HepG2 (cell line): ENCODE results near the gene C6orf136. TPM values are rescaled to one million over a fixed set of nuclear protein-coding genes. Genes with fewer than 3 reads are reported as not detected.

ENCODE experiments used
- ATAC-seq: fragments of 200-7000 bp; cut with Tn5 transposase; 3 replicates; pipeline ENCODE4 v1.9.1; 2020; ENCODE audit warnings: mild to moderate bottlenecking, moderate library complexity
- BruUV-seq: library from RNA; stranded (reverse); fragments of 400-500 nt; replicated peaks from 2 replicates; lab custom pipeline; 2021; lab: Mats Ljungman, UMichigan
- CTCF ChIA-PET: fragments of 300-600 bp; formaldehyde crosslinking; extraction: SDS; loops from one replicate; lab custom pipeline; 2021; ENCODE audit warnings: low total read pairs, inconsistent platforms, low intra/inter-chr PET ratio; lab: Yijun Ruan, JAX
- POLR2A ChIA-PET: fragments of 350-600 bp; sonication (Branson Sonifier 250); formaldehyde crosslinking; loops from one replicate; lab custom pipeline; 2020; ENCODE audit warnings: antibody characterized with exemption, inconsistent platforms; lab: Yijun Ruan, JAX
- DNase-seq: peaks from one replicate; pipeline ENCODE4 v3.0.0-alpha.2; 2015; ENCODE audit warnings: low spot score
- FAIRE-seq: peaks from 3 replicates; lab custom pipeline; 2011; peaks lifted over from hg19 to GRCh38; lab: Jason Lieb, UNC
- H2AFZ ChIP-seq: one replicate; pipeline ENCODE4 v1.6.1; 2011; ENCODE audit warnings: low read length, inconsistent platforms
- H3K27ac ChIP-seq: fragments of 300-600 bp; 3 replicates; pipeline ENCODE4 v1.8.0; 2011; ENCODE audit warnings: mixed run types, mild to moderate bottlenecking, mixed read lengths, low read length, inconsistent platforms; ENCODE audit not compliant: insufficient read depth; ENCODE audit errors: extremely low read length
- H3K27me3 ChIP-seq, 2 experiments: fragments of 200-600 bp in 1 of 2; 2 replicates in 1 of 2; 3 replicates in 1 of 2; pipeline versions ENCODE4 v1.6.0 to v1.8.0; 2011; ENCODE audit warnings: low read length in 2 of 2, mild to moderate bottlenecking in 2 of 2, moderate library complexity in 2 of 2, inconsistent platforms in 1 of 2; ENCODE audit not compliant: insufficient read depth in 2 of 2, control insufficient read depth in 1 of 2
- H3K36me3 ChIP-seq, 2 experiments: fragments of 200-600 bp in 1 of 2; replicated peaks in 1 of 2; 2 replicates in 1 of 2; 3 replicates in 1 of 2; pipeline versions ENCODE4 v1.5.1 to v1.8.0; 2011; ENCODE audit warnings: low read length in 2 of 2, inconsistent platforms in 1 of 2; ENCODE audit not compliant: insufficient read depth in 2 of 2, control insufficient read depth in 1 of 2
- H3K4me1 ChIP-seq: 2 replicates; pipeline ENCODE4 v1.5.1; 2012; ENCODE audit warnings: low read length, inconsistent platforms; ENCODE audit not compliant: insufficient read depth
- H3K4me2 ChIP-seq: 2 replicates; pipeline ENCODE4 v1.6.0; 2011; ENCODE audit warnings: low read depth, low read length, inconsistent platforms
- H3K4me3 ChIP-seq, 3 experiments: fragments of 200-600 bp in 1 of 3; sonication (generic), shearing (Covaris generic) in 1 of 3; replicated peaks in 1 of 3; 2 replicates each; pipeline ENCODE4 v1.5.1; 2011 to 2016; ENCODE audit warnings: low read length in 3 of 3, inconsistent platforms in 2 of 3, low read depth in 2 of 3, mild to moderate bottlenecking in 2 of 3, control low read depth in 1 of 3, mixed read lengths in 1 of 3; ENCODE audit not compliant: insufficient read depth in 1 of 3
- H3K79me2 ChIP-seq: one replicate; pipeline ENCODE4 v1.6.1; 2011; ENCODE audit warnings: low read length, inconsistent platforms; ENCODE audit not compliant: insufficient read depth
- H3K9ac ChIP-seq: 2 replicates; pipeline ENCODE4 v1.6.0; 2011; ENCODE audit warnings: mild to moderate bottlenecking, low read depth, low read length, inconsistent platforms; ENCODE audit not compliant: insufficient read depth
- H3K9me3 ChIP-seq: 2 replicates; pipeline ENCODE4 v1.5.1; 2012; ENCODE audit warnings: mild to moderate bottlenecking, low read length
- H4K20me1 ChIP-seq: 2 replicates; pipeline ENCODE4 v1.6.0; 2011; ENCODE audit warnings: inconsistent platforms, mild to moderate bottlenecking, low read length, moderate library complexity; ENCODE audit not compliant: insufficient read depth
- AGO2 ChIP-seq: fragments of 200-400 bp; formaldehyde crosslinking; optimal IDR thresholded peaks from 2 replicates; pipeline ENCODE3; 2017; ENCODE audit warnings: mild to moderate bottlenecking, low read depth, low read length, moderate library complexity
- ELF1 ChIP-seq: sonication (generic); formaldehyde crosslinking; IDR thresholded peaks from 2 replicates; pipeline ENCODE4 v1.4.0; 2020; ENCODE audit warnings: missing genetic modification reagents
- NR2F2 ChIP-seq: IDR thresholded peaks from 2 replicates; pipeline ENCODE4 v1.6.1; 2012; ENCODE audit warnings: low read depth, inconsistent platforms, borderline replicate concordance
- POLR2AphosphoS2 ChIP-seq: IDR thresholded peaks from 2 replicates; pipeline ENCODE4 v1.6.1; 2011; ENCODE audit warnings: low read depth, low read length, improper control_type of control experiment
- POLR2AphosphoS5 ChIP-seq: IDR thresholded peaks from 2 replicates; pipeline ENCODE4 v1.6.1; 2012; ENCODE audit warnings: low read depth, low read length
- SSRP1 ChIP-seq: IDR thresholded peaks from 2 replicates; pipeline ENCODE4 v1.6.1; 2016; ENCODE audit warnings: control low read depth
- ZMAT3 ChIP-seq: sonication (generic); formaldehyde crosslinking; conservative IDR thresholded peaks from 2 replicates; pipeline ENCODE4 v1.7.0; 2021; ENCODE audit warnings: missing genetic modification reagents
- ZNF205 ChIP-seq: IDR thresholded peaks from 2 replicates; pipeline ENCODE4 v1.6.1; 2018; ENCODE audit warnings: missing biosample characterization, missing genetic modification reagents
- ZSCAN30 ChIP-seq: sonication (generic); formaldehyde crosslinking; IDR thresholded peaks from 2 replicates; pipeline ENCODE4 v1.5.0; 2020; ENCODE audit warnings: mild to moderate bottlenecking, missing genetic modification reagents
- WGBS: methylation state at CpG from one replicate; pipeline ENCODE4 v1.1.6; 2017; ENCODE audit warnings: low lambda C conversion rate; 5-methylcytosine and 5-hydroxymethylcytosine counted together
- in situ Hi-C: cut with HindIII; loops from 2 replicates; pipeline ENCODE4 v1.10.0; 2017; ENCODE audit warnings: low pct_unique_long_range_greater_than_20kb; ENCODE audit not compliant: extremely low pct_ligation_motif_present
- intact Hi-C: fragments of 100-400 bp; cut with micrococcal nuclease; formaldehyde crosslinking; loops from one replicate; pipeline ENCODE4 v1.10.0; 2022; ENCODE audit not compliant: unreplicated experiment
- polyA plus RNA-seq, 8 experiments: library from polyadenylated mRNA; depleted of rRNA in 3 of 8; stranded (reverse) in 7 of 8; unstranded in 1 of 8; fragments of >200 nt; fragmentation: Illumina TruSeq in 4 of 8; extraction: Trizol in 4 of 8; gene quantifications; 2 replicates each; pipeline versions ENCODE4 v1.2.1 to v1.2.3, GENCODE V29; 2011 to 2016; ENCODE audit warnings: low read depth in 4 of 8, missing spikeins in 1 of 8, mixed read lengths in 1 of 8; ENCODE audit not compliant: insufficient read depth in 1 of 8
- total RNA-seq, 5 experiments: library from RNA; depleted of rRNA; stranded (reverse); fragments of >200 nt; fragmentation: Illumina TruSeq; extraction: Trizol; gene quantifications; 2 replicates each; pipeline ENCODE4 v1.2.3, GENCODE V29; 2016; ENCODE audit warnings: low read depth in 1 of 5
- TF ChIP-seq, protein P1 (sequence below): sonication (generic); formaldehyde crosslinking; IDR thresholded peaks from 2 replicates; pipeline ENCODE4 v1.5.1; 2020; ENCODE audit warnings: missing genetic modification reagents, mild to moderate bottlenecking, borderline replicate concordance
- TF ChIP-seq, protein P2 (sequence below): sonication (generic); formaldehyde crosslinking; IDR thresholded peaks from 2 replicates; pipeline ENCODE4 v1.8.1; 2022; ENCODE audit warnings: low read depth, mild to moderate bottlenecking, missing genetic modification reagents
- TF ChIP-seq, protein P3 (sequence below): sonication (generic); formaldehyde crosslinking; IDR thresholded peaks from 2 replicates; pipeline ENCODE4 v1.4.0; 2020; ENCODE audit warnings: missing genetic modification reagents
- TF ChIP-seq, protein P4 (sequence below): sonication (generic); formaldehyde crosslinking; IDR thresholded peaks from 2 replicates; pipeline ENCODE4 v1.5.0; 2020; ENCODE audit warnings: missing genetic modification reagents, mild to moderate bottlenecking, borderline replicate concordance

C6orf136 gene
- total and polyA plus RNA-seq, 2 of the 13 experiments (the other 11 are each of a cell fraction or from before 2014, with no cell fraction given) = 12.0 to 26.2 TPM

DNA sequence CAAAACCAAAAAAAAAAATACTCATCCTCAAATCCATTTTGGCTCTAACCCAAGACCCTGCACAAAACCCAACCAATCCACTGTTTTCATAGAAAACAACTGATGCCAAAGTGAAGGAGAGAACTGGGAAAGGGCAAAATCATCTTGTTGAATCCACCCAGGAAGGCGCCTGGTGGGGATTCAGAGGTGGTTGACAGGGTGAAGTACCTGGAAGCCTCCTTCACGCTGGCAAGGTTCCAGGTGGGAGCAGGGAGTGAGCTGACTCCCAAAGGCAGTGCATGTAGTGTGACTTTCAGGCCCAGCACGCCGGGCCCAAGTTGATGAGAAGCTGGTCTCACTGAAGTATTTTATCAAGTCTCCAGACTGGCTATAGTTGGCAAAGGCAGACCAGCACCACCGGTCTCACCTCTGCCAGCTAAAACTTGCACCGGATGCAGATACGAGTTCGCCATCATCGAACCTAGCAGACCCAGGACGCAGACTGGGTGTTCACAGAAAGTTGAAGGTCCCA, 46.4 kb upstream of the C6orf136 start:
- ChIA-PET POLR2A (interaction anchor here (0.8 to 10.8 kb wide), 10 partner anchors 8 to 130 kb away, joined by 3 to 172 read pairs (median 5); partner anchors contain the start of gene DHX16), CTCF (no interaction called here)
- H4K20me1 ChIP-seq = no peaks in the 10 kb centered on the region
- intact Hi-C loops = no loop called here
- H3K9me3 ChIP-seq = no peaks in the 10 kb centered on the region
- no peak overlapping the region for H3K4me2 ChIP-seq
- in situ Hi-C loops = loop anchor here (5.0 kb wide), 1 partner anchor 118 kb away; no protein-coding TSS in a partner anchor
- TF ChIP-seq POLR2AphosphoS5 (peak; percentile 49; the same call in 1 of the 2 replicates), ZMAT3 (CRISPR knock-in tag) (no peak), AGO2 (peak; percentile 50), ZNF205 (CRISPR knock-in tag) (no peak), ELF1 (no peak), SSRP1 (CRISPR knock-in tag) (0 out of 2 replicates have a peak, but pooled peaks have one; percentile 17), POLR2AphosphoS2 (no peak)
- TF ChIP-seq, protein P1, sequence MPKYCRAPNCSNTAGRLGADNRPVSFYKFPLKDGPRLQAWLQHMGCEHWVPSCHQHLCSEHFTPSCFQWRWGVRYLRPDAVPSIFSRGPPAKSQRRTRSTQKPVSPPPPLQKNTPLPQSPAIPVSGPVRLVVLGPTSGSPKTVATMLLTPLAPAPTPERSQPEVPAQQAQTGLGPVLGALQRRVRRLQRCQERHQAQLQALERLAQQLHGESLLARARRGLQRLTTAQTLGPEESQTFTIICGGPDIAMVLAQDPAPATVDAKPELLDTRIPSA (CRISPR knock-in tag) = no peak
- WGBS = 94% methylated on average over 10 of the region's 10 CpGs
- H2AFZ ChIP-seq = no peak overlapping the region
- no peaks in the 10 kb centered on the region for H3K27me3 ChIP-seq
- H3K36me3 ChIP-seq = peaks cover 38 to 44% of the 10 kb centered on the region in 2 experiments
- ATAC-seq (no peak), FAIRE-seq (no peak), DNase-seq (no peak)
- BruUV-seq = no TSS peak
- H3K27ac ChIP-seq = no peak overlapping the region
- H3K4me1 ChIP-seq = no peaks in the 10 kb centered on the region
- H3K4me3 ChIP-seq = no peak overlapping the region
- no peaks in the 10 kb centered on the region for H3K79me2 ChIP-seq
- H3K9ac ChIP-seq = no peak overlapping the region

DNA sequence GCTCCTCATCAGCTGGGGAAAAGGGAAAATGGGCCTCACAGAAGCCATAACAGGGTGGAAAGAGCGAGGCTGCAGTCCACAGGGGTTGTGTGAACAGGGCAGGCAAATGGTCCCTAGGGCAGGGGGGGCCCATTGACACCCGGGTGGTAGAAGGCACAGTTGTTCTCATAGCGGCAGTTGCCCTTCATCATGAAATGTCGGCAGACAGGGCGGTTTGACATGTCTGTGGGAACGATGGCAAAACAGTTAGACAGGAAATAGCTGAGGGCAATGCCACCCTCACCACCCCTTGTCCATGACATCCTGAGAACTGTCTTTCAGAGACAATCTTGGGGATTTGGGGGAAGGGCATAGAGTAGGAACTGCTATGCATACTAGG, 45.5 kb upstream of the C6orf136 start:
- no peak overlapping the region for H3K27ac ChIP-seq
- ChIA-PET CTCF (no interaction called here), POLR2A (interaction anchor here (1.1 to 10.8 kb wide), 9 partner anchors 9 to 71 kb away, joined by 3 to 172 read pairs (median 5); partner anchors contain the start of genes ABCF1 and DHX16)
- H3K27me3 ChIP-seq = no peaks in the 10 kb centered on the region
- no peak overlapping the region for H3K4me3 ChIP-seq
- no peaks in the 10 kb centered on the region for H3K4me1 ChIP-seq
- intact Hi-C loops = no loop called here
- H3K79me2 ChIP-seq = no peaks in the 10 kb centered on the region
- H3K4me2 ChIP-seq = no peak overlapping the region
- no peaks in the 10 kb centered on the region for H4K20me1 ChIP-seq
- no peak overlapping the region for H2AFZ ChIP-seq
- H3K9me3 ChIP-seq = no peaks in the 10 kb centered on the region
- in situ Hi-C loops = loop anchor here (5.0 kb wide), 1 partner anchor 119 kb away; no protein-coding TSS in a partner anchor
- BruUV-seq = no TSS peak
- no peak overlapping the region for H3K9ac ChIP-seq
- no peak for DNase-seq
- no peak for ATAC-seq
- H3K36me3 ChIP-seq = peaks cover 45 to 52% of the 10 kb centered on the region in 2 experiments
- 91% methylated on average over 6 of the region's 6 CpGs for WGBS
- FAIRE-seq = no peak
- TF ChIP-seq, protein P2, sequence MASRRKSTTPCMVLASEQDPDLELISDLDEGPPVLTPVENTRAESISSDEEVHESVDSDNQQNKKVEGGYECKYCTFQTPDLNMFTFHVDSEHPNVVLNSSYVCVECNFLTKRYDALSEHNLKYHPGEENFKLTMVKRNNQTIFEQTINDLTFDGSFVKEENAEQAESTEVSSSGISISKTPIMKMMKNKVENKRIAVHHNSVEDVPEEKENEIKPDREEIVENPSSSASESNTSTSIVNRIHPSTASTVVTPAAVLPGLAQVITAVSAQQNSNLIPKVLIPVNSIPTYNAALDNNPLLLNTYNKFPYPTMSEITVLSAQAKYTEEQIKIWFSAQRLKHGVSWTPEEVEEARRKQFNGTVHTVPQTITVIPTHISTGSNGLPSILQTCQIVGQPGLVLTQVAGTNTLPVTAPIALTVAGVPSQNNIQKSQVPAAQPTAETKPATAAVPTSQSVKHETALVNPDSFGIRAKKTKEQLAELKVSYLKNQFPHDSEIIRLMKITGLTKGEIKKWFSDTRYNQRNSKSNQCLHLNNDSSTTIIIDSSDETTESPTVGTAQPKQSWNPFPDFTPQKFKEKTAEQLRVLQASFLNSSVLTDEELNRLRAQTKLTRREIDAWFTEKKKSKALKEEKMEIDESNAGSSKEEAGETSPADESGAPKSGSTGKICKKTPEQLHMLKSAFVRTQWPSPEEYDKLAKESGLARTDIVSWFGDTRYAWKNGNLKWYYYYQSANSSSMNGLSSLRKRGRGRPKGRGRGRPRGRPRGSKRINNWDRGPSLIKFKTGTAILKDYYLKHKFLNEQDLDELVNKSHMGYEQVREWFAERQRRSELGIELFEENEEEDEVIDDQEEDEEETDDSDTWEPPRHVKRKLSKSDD (CRISPR knock-in tag) = no peak
- TF ChIP-seq, protein P3, sequence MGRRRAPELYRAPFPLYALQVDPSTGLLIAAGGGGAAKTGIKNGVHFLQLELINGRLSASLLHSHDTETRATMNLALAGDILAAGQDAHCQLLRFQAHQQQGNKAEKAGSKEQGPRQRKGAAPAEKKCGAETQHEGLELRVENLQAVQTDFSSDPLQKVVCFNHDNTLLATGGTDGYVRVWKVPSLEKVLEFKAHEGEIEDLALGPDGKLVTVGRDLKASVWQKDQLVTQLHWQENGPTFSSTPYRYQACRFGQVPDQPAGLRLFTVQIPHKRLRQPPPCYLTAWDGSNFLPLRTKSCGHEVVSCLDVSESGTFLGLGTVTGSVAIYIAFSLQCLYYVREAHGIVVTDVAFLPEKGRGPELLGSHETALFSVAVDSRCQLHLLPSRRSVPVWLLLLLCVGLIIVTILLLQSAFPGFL (CRISPR knock-in tag) = no peak
- TF ChIP-seq, protein P4, sequence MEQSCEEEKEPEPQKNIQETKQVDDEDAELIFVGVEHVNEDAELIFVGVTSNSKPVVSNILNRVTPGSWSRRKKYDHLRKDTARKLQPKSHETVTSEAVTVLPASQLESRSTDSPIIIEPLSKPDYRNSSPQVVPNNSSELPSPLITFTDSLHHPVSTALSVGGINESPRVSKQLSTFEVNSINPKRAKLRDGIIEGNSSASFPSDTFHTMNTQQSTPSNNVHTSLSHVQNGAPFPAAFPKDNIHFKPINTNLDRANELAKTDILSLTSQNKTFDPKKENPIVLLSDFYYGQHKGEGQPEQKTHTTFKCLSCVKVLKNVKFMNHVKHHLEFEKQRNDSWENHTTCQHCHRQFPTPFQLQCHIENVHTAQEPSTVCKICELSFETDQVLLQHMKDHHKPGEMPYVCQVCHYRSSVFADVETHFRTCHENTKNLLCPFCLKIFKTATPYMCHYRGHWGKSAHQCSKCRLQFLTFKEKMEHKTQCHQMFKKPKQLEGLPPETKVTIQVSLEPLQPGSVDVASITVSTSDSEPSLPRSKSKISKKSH (CRISPR knock-in tag) = no peak
- TF ChIP-seq NR2F2 (no peak), ZSCAN30 (CRISPR knock-in tag) (no peak)
